Stimulated activated naive CD8-positive, alpha-beta T cell treated with anti-CD3 and anti-CD28 coated beads, Interleukin-15, amount 100 ng/mL, for 72 hours (primary cell): ENCODE data around the gene EDEM1.
A peak's percentile ranks its signal among the peaks of the same experiment; 100 is the strongest.
"Not testable (repeated sequence)": the region's sequence is repeated elsewhere in the genome, so short reads cannot be mapped to it uniquely, and the experiment has no call there.

Source experiments
- ATAC-seq: fragments of 150-1000 bp; cut with Tn5 transposase; 2 replicates; pipeline ENCODE4 v1.10.0; 2021; ENCODE audit warnings: mild to moderate bottlenecking, moderate library complexity
- DNase-seq, 2 donors: peaks; one replicate each; pipeline ENCODE4 v3.0.0; 2021 to 2022
- H3K27ac Mint-ChIP-seq, 2 donors: one replicate each; pipeline ENCODE4 v1.8.0; 2022; ENCODE audit warnings: mild to moderate bottlenecking in 2 of 2, mixed read lengths in 2 of 2, moderate library complexity in 2 of 2
- H3K27me3 Mint-ChIP-seq: one replicate; pipeline ENCODE4 v1.8.0; 2022; ENCODE audit warnings: mixed read lengths
- H3K4me1 Mint-ChIP-seq: one replicate; pipeline ENCODE4 v1.8.0; 2022; ENCODE audit warnings: mild to moderate bottlenecking, mixed read lengths
- H3K4me3 Mint-ChIP-seq, 2 donors: one replicate each; pipeline ENCODE4 v1.8.0; 2022; ENCODE audit warnings: mild to moderate bottlenecking in 2 of 2, mixed read lengths in 2 of 2, moderate library complexity in 1 of 2
- H3K9me3 Mint-ChIP-seq, 2 donors: one replicate each; pipeline ENCODE4 v1.8.0; 2022; ENCODE audit warnings: mixed read lengths in 2 of 2

The EDEM1 gene

GRCh38 chr3:5227812-5228211 is 40.3 kb downstream of the EDEM1 start:
- H3K27ac Mint-ChIP-seq: peak overlapping the region in 1 of 2 donors; percentile 84
- no peaks in the 10 kb centered on the region for H3K27me3 Mint-ChIP-seq
- DNase-seq: no peak
- ATAC-seq: no peak
- H3K9me3 Mint-ChIP-seq: no peaks in the 10 kb centered on the region
- no peaks in the 10 kb centered on the region for H3K4me1 Mint-ChIP-seq
- H3K4me3 Mint-ChIP-seq: no peak overlapping the region

DNA sequence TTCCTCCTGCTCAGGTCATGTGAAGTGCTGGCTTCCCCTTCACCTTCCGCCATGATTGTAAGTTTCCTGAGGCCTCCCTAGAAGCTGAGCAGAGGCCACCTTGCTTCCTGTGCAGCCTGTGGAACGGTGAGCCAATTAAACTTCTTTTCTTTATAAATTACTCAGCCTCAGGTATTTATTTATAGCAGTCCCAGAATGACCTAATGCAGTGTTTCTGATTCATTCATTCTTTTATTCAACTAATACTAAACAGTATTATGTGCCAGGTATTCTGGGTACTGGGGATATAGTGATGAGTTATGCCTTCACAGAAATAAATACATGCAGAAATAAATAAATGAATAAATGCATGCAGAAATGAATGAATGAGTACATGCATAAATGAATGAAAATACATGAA is 41.9 kb downstream of the EDEM1 start:
- Mint-ChIP-seq H3K4me1 (no peaks in the 10 kb centered on the region), H3K27ac (peak overlapping the region in 1 of 2 donors; percentile 81), H3K27me3 (no peaks in the 10 kb centered on the region), H3K9me3 (no peaks in the 10 kb centered on the region), H3K4me3 (no peak overlapping the region)
- no peak for ATAC-seq
- no peak for DNase-seq

DNA sequence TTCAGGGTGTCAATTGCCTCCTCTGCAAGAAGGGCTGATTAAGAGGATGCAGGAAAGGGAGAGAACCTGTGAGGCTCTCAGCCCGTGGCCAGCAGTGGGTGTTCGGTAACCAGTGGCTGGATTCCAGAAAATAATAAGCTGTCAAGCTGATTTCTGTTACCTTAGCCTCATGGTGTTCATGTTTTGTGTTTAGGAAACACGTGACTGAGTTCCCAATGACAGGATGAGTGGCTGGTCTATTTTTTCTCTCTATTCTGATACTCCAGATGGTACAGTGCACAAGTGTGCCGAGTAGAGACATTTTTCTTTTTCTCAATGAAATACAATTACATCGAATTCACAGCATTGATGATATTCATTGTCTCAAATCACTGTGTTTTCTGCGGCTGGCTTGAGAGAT is 43.6 kb downstream of the EDEM1 start:
- ATAC-seq (no peak), DNase-seq (no peak)
- no peaks in the 10 kb centered on the region for H3K27me3 Mint-ChIP-seq
- H3K27ac Mint-ChIP-seq: no peak overlapping the region
- no peaks in the 10 kb centered on the region for H3K4me1 Mint-ChIP-seq
- no peak overlapping the region for H3K4me3 Mint-ChIP-seq
- H3K9me3 Mint-ChIP-seq: no peaks in the 10 kb centered on the region

DNA sequence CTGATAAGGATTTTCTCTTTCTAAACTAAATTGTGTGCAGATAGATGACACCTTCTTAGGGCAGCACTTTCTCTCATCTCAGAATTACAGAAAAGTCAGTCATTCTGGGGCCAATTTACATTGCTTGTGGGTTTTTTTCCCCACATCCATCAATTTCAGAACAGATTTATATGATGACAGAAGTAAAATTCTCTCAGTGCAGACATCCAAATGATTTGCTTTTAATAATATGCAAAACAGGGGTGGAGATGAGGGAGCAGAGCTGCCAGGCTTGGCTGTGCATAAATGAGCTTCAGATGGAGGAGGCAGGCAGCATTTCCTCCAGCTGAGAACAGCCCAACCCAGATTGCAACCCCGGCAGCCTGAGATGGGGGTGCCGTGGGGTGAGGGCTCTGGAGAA is 44.0 kb downstream of the EDEM1 start:
- no peak overlapping the region for H3K27ac Mint-ChIP-seq
- no peak overlapping the region for H3K4me3 Mint-ChIP-seq
- no peaks in the 10 kb centered on the region for H3K27me3 Mint-ChIP-seq
- ATAC-seq (no peak), DNase-seq (no peak)
- H3K9me3 Mint-ChIP-seq: no peaks in the 10 kb centered on the region
- no peaks in the 10 kb centered on the region for H3K4me1 Mint-ChIP-seq

DNA sequence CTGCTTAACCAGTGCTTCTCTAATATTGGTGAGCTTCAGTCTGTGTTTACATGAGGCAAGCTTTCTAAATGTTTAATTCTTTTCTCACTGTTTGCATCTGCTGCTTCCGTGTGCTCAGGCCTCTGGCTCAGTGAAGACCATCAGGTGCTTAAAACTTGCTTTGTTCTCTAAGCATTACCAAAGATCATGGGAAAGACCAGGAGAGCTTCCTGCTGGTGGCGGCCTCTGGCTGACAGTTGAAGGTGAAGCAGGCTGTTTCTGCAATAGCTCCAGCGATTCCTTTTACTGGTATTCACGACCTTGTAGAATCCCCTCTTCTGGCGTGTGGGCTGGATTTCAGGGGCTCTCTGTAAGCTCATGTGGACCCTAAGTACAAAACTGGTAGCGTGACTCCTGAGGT is 45.1 kb downstream of the EDEM1 start:
- Mint-ChIP-seq H3K4me1 (no peaks in the 10 kb centered on the region), H3K4me3 (no peak overlapping the region), H3K9me3 (no peaks in the 10 kb centered on the region), H3K27me3 (no peaks in the 10 kb centered on the region), H3K27ac (no peak overlapping the region)
- ATAC-seq (no peak), DNase-seq (no peak)

DNA sequence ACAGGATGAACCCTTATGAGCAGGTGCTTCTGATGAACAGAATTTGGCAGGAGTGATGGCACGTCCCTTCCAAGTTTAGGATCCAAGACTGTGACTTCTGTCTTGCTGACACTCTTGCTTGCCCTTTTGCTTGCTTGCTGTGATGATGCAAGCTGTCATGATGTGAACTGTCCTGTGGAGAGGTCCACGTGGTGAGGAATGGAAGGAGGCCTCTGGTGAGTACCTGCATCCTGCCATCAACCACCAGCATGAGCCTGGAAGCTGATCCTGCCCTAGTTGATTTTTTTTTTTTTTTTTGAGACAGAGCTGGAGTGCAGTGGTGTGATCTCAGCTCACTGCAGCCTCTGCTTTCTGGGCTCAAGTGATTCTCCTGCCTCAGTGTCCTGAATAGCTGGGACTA is 45.5 kb downstream of the EDEM1 start:
- H3K27me3 Mint-ChIP-seq: no peaks in the 10 kb centered on the region
- DNase-seq (no peak), ATAC-seq (no peak)
- no peak overlapping the region for H3K27ac Mint-ChIP-seq
- no peaks in the 10 kb centered on the region for H3K9me3 Mint-ChIP-seq
- H3K4me1 Mint-ChIP-seq: no peaks in the 10 kb centered on the region
- H3K4me3 Mint-ChIP-seq: no peak overlapping the region

DNA sequence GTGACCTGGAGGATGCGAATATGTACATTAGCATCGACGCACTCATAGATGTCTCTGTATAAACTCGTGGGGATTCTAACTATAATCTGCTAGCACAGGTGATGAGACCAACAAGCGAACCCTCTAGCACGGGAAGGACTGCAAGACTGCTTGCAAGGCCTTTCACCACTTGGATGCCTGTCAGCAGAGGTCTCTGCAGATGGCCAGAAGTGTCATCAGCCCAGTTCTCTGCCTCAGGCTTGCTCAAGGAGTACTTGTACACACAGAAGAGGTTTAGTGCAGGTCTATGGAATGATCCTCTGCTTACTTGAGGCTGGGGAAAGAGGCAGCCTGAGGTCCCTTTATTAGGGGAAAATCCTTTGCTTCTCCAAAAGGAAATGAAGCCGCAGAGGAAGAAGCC is 48.1 kb downstream of the EDEM1 start:
- no peak overlapping the region for H3K4me3 Mint-ChIP-seq
- no peaks in the 10 kb centered on the region for H3K9me3 Mint-ChIP-seq
- no peaks in the 10 kb centered on the region for H3K27me3 Mint-ChIP-seq
- no peak overlapping the region for H3K27ac Mint-ChIP-seq
- DNase-seq (no peak), ATAC-seq (no peak)
- peaks cover 7% of the 10 kb centered on the region for H3K4me1 Mint-ChIP-seq

DNA sequence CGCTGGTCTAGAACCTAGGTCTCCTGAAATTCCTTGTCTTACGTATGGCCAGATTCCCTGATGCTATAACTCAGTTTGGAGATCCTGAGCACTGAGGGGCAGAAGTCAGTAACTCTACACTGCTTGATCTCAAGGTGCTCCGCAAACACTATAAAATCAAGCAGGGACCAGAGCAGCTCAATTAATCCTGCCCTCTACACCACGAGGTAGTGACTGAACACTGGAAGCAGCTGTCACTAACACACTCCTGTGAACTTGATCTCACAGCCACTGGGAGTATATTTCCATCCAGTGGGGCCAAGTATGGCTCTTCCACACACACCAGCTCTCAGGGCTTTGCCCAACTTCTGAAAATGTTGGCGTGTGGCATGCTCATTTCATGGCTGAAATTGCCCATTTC is 51.0 kb downstream of the EDEM1 start:
- ATAC-seq (no peak), DNase-seq (no peak)
- Mint-ChIP-seq H3K27ac (no peak overlapping the region), H3K4me1 (peaks cover 7% of the 10 kb centered on the region), H3K4me3 (no peak overlapping the region), H3K27me3 (no peaks in the 10 kb centered on the region), H3K9me3 (peaks cover 0 to 13% of the 10 kb centered on the region in 2 donors)

DNA sequence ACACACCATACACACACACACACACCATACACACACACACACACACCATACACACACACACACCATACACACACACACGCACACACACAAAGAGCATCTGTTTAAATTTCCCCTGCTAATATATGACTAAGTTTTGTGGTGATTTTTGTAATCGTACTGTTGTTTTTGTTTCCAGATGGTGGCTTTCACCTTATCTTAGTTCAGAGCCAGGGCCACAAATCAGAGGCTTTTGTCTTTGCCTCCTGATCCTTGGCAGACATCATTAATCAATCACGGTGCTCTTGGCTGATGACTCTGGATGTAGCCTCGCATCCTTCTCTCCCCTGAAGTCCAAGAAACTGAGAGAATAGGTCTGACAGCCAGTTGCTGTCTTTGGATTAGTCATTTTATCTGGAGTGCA is 52.1 kb downstream of the EDEM1 start:
- Mint-ChIP-seq H3K27ac (no peak overlapping the region), H3K4me3 (no peak overlapping the region), H3K4me1 (peaks cover 7% of the 10 kb centered on the region), H3K27me3 (no peaks in the 10 kb centered on the region), H3K9me3 (peaks cover 0 to 24% of the 10 kb centered on the region in 2 donors)
- ATAC-seq (no peak), DNase-seq (no peak)

DNA sequence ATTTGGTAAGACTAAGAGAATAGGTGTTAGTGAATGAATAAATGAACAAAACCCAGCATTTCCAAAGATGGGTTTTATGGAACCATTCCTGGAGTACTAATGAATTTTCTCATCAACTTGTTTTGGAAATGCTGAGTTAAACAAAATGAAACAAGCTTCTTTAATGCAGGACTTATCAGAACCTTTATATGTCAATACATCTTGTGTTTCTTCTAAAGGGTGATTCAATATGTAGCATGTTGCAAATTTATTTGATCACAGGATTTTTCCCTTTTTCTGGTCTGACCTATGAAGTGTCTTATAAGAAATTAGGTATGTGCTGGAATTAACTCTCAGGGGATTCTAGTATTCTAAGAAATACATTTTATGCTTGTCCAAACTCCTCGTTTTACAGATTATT is 53.2 kb downstream of the EDEM1 start:
- DNase-seq (no peak), ATAC-seq (no peak)
- no peaks in the 10 kb centered on the region for H3K27me3 Mint-ChIP-seq
- peaks cover 10% of the 10 kb centered on the region for H3K4me1 Mint-ChIP-seq
- peaks cover 0 to 26% of the 10 kb centered on the region in 2 donors for H3K9me3 Mint-ChIP-seq
- H3K27ac Mint-ChIP-seq: no peak overlapping the region
- no peak overlapping the region for H3K4me3 Mint-ChIP-seq

GRCh38 chr3:5242785-5243184 is 55.3 kb downstream of the EDEM1 start:
- DNase-seq, ATAC-seq, H3K4me3 Mint-ChIP-seq, H3K27me3 Mint-ChIP-seq, H3K27ac Mint-ChIP-seq: not testable (repeated sequence)
- peaks cover 15% of the 10 kb centered on the region for H3K4me1 Mint-ChIP-seq
- peaks cover 0 to 26% of the 10 kb centered on the region in 2 donors for H3K9me3 Mint-ChIP-seq

- H3K27ac Mint-ChIP-seq: peak overlapping the region in 1 of 2 donors; percentile 63
- H3K4me3 Mint-ChIP-seq: no peak overlapping the region
- peaks cover 0 to 26% of the 10 kb centered on the region in 2 donors for H3K9me3 Mint-ChIP-seq
- H3K27me3 Mint-ChIP-seq: no peaks in the 10 kb centered on the region
- no peak for DNase-seq
- peaks cover 8% of the 10 kb centered on the region for H3K4me1 Mint-ChIP-seq
- ATAC-seq: peak; percentile 52
Observed at GRCh38 chr3:5245927-5246326, 58.4 kb downstream of the EDEM1 start.

DNA sequence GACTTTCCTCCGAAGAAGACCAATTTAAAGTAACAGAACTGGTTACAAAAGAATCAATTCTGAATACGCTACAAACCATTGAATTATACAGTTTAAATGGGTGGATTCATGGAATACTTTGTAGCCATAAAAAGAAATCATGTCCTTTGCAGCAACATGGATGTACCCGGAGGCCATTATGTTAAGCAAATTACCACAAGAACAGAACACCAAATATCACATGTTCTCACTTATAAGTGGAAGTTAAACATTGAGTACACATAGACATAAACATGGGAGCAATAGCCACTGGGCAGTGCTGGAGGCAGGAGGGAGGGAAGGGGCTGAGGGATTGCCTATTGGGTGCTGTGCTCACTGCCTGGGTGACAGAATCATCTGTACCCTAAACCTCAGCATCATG is 61.3 kb downstream of the EDEM1 start:
- H3K27me3 Mint-ChIP-seq: no peaks in the 10 kb centered on the region
- ATAC-seq: no peak
- no peak overlapping the region for H3K4me3 Mint-ChIP-seq
- DNase-seq: no peak
- peaks cover 8% of the 10 kb centered on the region for H3K4me1 Mint-ChIP-seq
- H3K27ac Mint-ChIP-seq: no peak overlapping the region
- peaks cover 0 to 10% of the 10 kb centered on the region in 2 donors for H3K9me3 Mint-ChIP-seq

- H3K9me3 Mint-ChIP-seq: no peaks in the 10 kb centered on the region
- H3K27ac Mint-ChIP-seq: no peak overlapping the region
- ATAC-seq (no peak), DNase-seq (no peak)
- H3K4me1 Mint-ChIP-seq: peaks cover 6% of the 10 kb centered on the region
- no peak overlapping the region for H3K4me3 Mint-ChIP-seq
- H3K27me3 Mint-ChIP-seq: no peaks in the 10 kb centered on the region
Observed at GRCh38 chr3:5250467-5251195, 63.1 kb downstream of the EDEM1 start.

GRCh38 chr3:5251196-5251583 is 63.7 kb downstream of the EDEM1 start:
- no peak overlapping the region for H3K27ac Mint-ChIP-seq
- ATAC-seq: no peak
- H3K27me3 Mint-ChIP-seq: no peaks in the 10 kb centered on the region
- no peaks in the 10 kb centered on the region for H3K9me3 Mint-ChIP-seq
- DNase-seq: no peak
- no peak overlapping the region for H3K4me3 Mint-ChIP-seq
- H3K4me1 Mint-ChIP-seq: peaks cover under 1% of the 10 kb centered on the region

- Mint-ChIP-seq H3K9me3 (no peaks in the 10 kb centered on the region), H3K27ac (no peak overlapping the region), H3K27me3 (no peaks in the 10 kb centered on the region), H3K4me3 (no peak overlapping the region), H3K4me1 (no peaks in the 10 kb centered on the region)
- ATAC-seq: no peak
- no peak for DNase-seq
Observed at GRCh38 chr3:5252131-5252530, 64.6 kb downstream of the EDEM1 start.
